Measurements from ENCODE around the gene ZKSCAN3. TPM values are rescaled to one million over a fixed set of nuclear protein-coding genes. Genes with fewer than 3 reads are reported as not detected.

The ZKSCAN3 gene
- total and polyA plus RNA-seq, 2 of the 8 experiments (the other 6 are each of a cell fraction or from before 2014, with no cell fraction given), result 2.7 to 9.8 TPM

DNA sequence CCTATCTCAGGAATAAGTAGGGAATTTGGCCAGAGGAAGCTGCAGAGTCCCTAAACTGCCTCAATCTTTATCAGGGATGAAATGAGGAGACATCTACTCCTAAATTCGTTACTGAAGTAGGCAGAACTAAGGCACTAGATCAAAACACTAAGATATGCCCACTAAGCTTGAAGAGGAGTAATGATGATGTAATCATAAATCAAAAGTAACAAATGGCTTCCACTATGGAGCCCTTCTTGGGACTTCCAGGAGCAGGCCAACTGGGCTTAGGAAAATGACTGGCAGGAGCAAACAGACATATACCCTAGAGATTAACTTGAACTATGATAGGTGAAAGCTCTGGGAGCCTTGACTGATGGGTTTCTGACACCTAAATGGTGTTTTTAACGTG, 34.4 kb downstream of the ZKSCAN3 start:
- Histone ChIP-seq H3K56ac (replicated peaks; ENCODE audit: insufficient read length, low read depth, low read length) (no peak overlapping the region), H3K4me2 (ENCODE audit: insufficient read depth in 1 of 2, low read depth in 2 of 2, low read length in 2 of 2) (peak overlapping the region; percentile 60 to 80), H3K36me3 (ENCODE audit: control insufficient read depth in 2 of 4, insufficient read depth in 4 of 4, low read length in 3 of 4) (peaks cover 3 to 48% (median 24%) of the 10 kb centered on the region in 4 experiments), H3K9ac (replicated peaks in 1 of 4; ENCODE audit: extremely low read depth in 1 of 4, low read depth in 3 of 4, low read length in 3 of 4) (peak overlapping the region in 2 of 4 experiments; percentile 4 to 9; a peak in 2 of 7 replicates), H3K4ac (replicated peaks; ENCODE audit: insufficient read length, low read depth, low read length) (no peak overlapping the region), H2AK5ac (ENCODE audit: low read depth, low read length) (no peak overlapping the region), H2BK120ac (replicated peaks; ENCODE audit: low read depth, low read length) (no peak overlapping the region), H4K20me1 (replicated peaks in 1 of 2; ENCODE audit: control insufficient read depth in 1 of 2, insufficient read depth in 2 of 2, low read length in 2 of 2) (peaks cover 2 to 3% of the 10 kb centered on the region in 2 experiments), H2BK20ac (ENCODE audit: low read length) (no peak overlapping the region), H3K27me3 (replicated peaks in 1 of 4; ENCODE audit: control insufficient read depth in 3 of 4, extremely low read depth in 1 of 4, insufficient read depth in 3 of 4, low read length in 3 of 4) (no peaks in the 10 kb centered on the region), H3K9me3 (ENCODE audit: insufficient read depth in 2 of 2, low read depth in 1 of 2, low read length in 1 of 2) (no peaks in the 10 kb centered on the region), H3K23me2 (ENCODE audit: low read depth, low read length) (no peaks in the 10 kb centered on the region), H4K8ac (ENCODE audit: extremely low read depth, insufficient read depth, low read length) (no peak overlapping the region), H2AFZ (ENCODE audit: low read length) (no peak overlapping the region), H3K79me1 (ENCODE audit: low read depth, low read length) (no peaks in the 10 kb centered on the region; the same call in 1 of the 2 replicates), H4K91ac (replicated peaks; ENCODE audit: insufficient read length, low read length) (no peak overlapping the region), H3K23ac (ENCODE audit: insufficient read length) (no peak overlapping the region), H2BK15ac (ENCODE audit: low read length) (no peak overlapping the region), H3K14ac (ENCODE audit: insufficient read length) (no peak overlapping the region), H4K5ac (ENCODE audit: insufficient read length, low read depth, low read length) (no peak overlapping the region), H2BK12ac (ENCODE audit: low read depth, low read length) (no peak overlapping the region), H3K18ac (ENCODE audit: extremely low read depth, low read length) (no peak overlapping the region), H3K4me1 (replicated peaks in 1 of 4; ENCODE audit: control insufficient read depth in 3 of 4, insufficient read depth in 4 of 4, low read length in 3 of 4) (peaks cover 0 to 3% (median 1%) of the 10 kb centered on the region in 4 experiments; a peak in 3 of 7 replicates), H3K79me2 (ENCODE audit: control insufficient read depth in 1 of 2, insufficient read depth in 2 of 2, low read length in 2 of 2) (peaks cover 0 to 12% of the 10 kb centered on the region in 2 experiments; a peak in 2 of 4 replicates), H3K4me3 (ENCODE audit: extremely low read depth in 1 of 4, insufficient read depth in 2 of 4, low read depth in 3 of 4, low read length in 4 of 4) (peak overlapping the region; percentile 52 to 68 (median 61); a peak in 5 of 8 replicates), H3K27ac (ENCODE audit: low read depth, low read length) (no peak overlapping the region), H2BK5ac (ENCODE audit: low read depth, low read length) (no peak overlapping the region)
- no peak for DNase-seq (ENCODE audit: low read depth in 1 of 2, low spot score in 2 of 2)
- ChIA-PET CTCF (ENCODE audit: partially characterized antibody) (interaction anchor here (1.1 to 5.1 kb wide), 13 partner anchors 10 to 261 kb away, joined by 3 to 34 read pairs (median 6); partner anchors contain the start of genes GPX6 and ZSCAN12), POLR2A (ENCODE audit: partially characterized antibody) (interaction anchor here (0.9 to 6.2 kb wide), 9 partner anchors 12 to 147 kb away, joined by 3 to 62 read pairs (median 5); partner anchors contain the start of genes ZKSCAN4, ZSCAN12, ZSCAN26 and ZSCAN31)
- no peak for FAIRE-seq
- 80% methylated on average over 2 of the region's 2 CpGs; no CpG with 5 or more reads in 1 of the 2 experiments for WGBS, 2 experiments (ENCODE audit: extremely low coverage in 1 of 2, insufficient coverage in 1 of 2, insufficient read length in 1 of 2, insufficient replicate concordance in 2 of 2, low coverage in 1 of 2, low lambda C conversion rate in 2 of 2, missing lambda C conversion rate in 1 of 2)
- TF ChIP-seq RXRA (IDR thresholded peaks at IDR 0.05; ENCODE audit: insufficient read depth, low read depth, low read length) (no peak), TEAD4 (IDR thresholded peaks at IDR 0.05; ENCODE audit: low read depth, low read length) (no peak), JUND (IDR thresholded peaks at IDR 0.05; ENCODE audit: low read length) (no peak), SP4 (IDR thresholded peaks at IDR 0.05; ENCODE audit: low read length) (no peak), CHD1 (IDR thresholded peaks at IDR 0.05; ENCODE audit: low read depth, low read length) (no peak), NANOG (IDR thresholded peaks at IDR 0.05; ENCODE audit: insufficient read depth, low read depth, low read length, poor library complexity, severe bottlenecking) (no peak), HDAC6 (IDR thresholded peaks at IDR 0.05; ENCODE audit: low read depth, low read length) (no peak), RFX5 (IDR thresholded peaks at IDR 0.05; ENCODE audit: borderline replicate concordance, low read depth, low read length) (no peak), CBX8 (IDR thresholded peaks at IDR 0.05; ENCODE audit: borderline replicate concordance, low read depth, low read length) (no peak), MAX (IDR thresholded peaks at IDR 0.05) (no peak), GTF2F1 (IDR thresholded peaks at IDR 0.05; ENCODE audit: borderline replicate concordance, low read depth, low read length) (no peak), CHD2 (IDR thresholded peaks at IDR 0.05; ENCODE audit: low read length) (no peak)

Measured in H1 (cell line).